ENCODE data around the gene BABAM2. TPM values are rescaled to one million over a fixed set of nuclear protein-coding genes. Genes with fewer than 3 reads are reported as not detected.

Gene BABAM2
- total and polyA plus RNA-seq, 2 experiments from 2014 or later: 28.8 to 43.6 TPM

GRCh38 chr2:27915191-27915590 lies 24.7 kb downstream of the BABAM2 start:
- WGBS (ENCODE audit: low lambda C conversion rate, missing lambda C conversion rate): 52% methylated on average over 5 of the region's 5 CpGs
- H3K27ac ChIP-seq: peak overlapping the region; percentile 56

GRCh38 chr2:27915874-27916273 lies 25.3 kb downstream of the BABAM2 start:
- TF ChIP-seq EZH2 (IDR thresholded peaks at IDR 0.05; ENCODE audit: borderline replicate concordance): no peak
- TF ChIP-seq EZH2phosphoT487 (IDR thresholded peaks at IDR 0.05; ENCODE audit: low read depth, severe bottlenecking, unreplicated experiment): no peak
- TF ChIP-seq, protein P1, sequence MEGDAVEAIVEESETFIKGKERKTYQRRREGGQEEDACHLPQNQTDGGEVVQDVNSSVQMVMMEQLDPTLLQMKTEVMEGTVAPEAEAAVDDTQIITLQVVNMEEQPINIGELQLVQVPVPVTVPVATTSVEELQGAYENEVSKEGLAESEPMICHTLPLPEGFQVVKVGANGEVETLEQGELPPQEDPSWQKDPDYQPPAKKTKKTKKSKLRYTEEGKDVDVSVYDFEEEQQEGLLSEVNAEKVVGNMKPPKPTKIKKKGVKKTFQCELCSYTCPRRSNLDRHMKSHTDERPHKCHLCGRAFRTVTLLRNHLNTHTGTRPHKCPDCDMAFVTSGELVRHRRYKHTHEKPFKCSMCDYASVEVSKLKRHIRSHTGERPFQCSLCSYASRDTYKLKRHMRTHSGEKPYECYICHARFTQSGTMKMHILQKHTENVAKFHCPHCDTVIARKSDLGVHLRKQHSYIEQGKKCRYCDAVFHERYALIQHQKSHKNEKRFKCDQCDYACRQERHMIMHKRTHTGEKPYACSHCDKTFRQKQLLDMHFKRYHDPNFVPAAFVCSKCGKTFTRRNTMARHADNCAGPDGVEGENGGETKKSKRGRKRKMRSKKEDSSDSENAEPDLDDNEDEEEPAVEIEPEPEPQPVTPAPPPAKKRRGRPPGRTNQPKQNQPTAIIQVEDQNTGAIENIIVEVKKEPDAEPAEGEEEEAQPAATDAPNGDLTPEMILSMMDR (IDR thresholded peaks at IDR 0.05; ENCODE audit: poor library complexity): no peak
- H4K20me1 ChIP-seq (ENCODE audit: insufficient read depth, poor library complexity, severe bottlenecking): no peaks in the 10 kb centered on the region
- peaks cover 35% of the 10 kb centered on the region for H3K4me1 ChIP-seq (ENCODE audit: insufficient read depth)
- no peaks in the 10 kb centered on the region for H3K36me3 ChIP-seq (replicated peaks; ENCODE audit: insufficient read depth, low read depth)
- no peak overlapping the region for H3K4me2 ChIP-seq
- H3K9me2 ChIP-seq (replicated peaks; ENCODE audit: insufficient read depth): no peaks in the 10 kb centered on the region
- H3K4me3 ChIP-seq: no peak overlapping the region
- no peak overlapping the region for H2AFZ ChIP-seq
- H3K27ac ChIP-seq: peak overlapping the region; percentile 52
- no peaks in the 10 kb centered on the region for H3K79me2 ChIP-seq
- no peak for DNase-seq (ENCODE audit: low spot score)
- no peaks in the 10 kb centered on the region for H3K27me3 ChIP-seq
- H3K9me3 ChIP-seq (ENCODE audit: low read depth): no peaks in the 10 kb centered on the region

More at GRCh38 chr2:27915191-27915590, 24.7 kb downstream of the BABAM2 start:
- Histone ChIP-seq H3K4me2 (no peak overlapping the region), H3K36me3 (replicated peaks; ENCODE audit: insufficient read depth, low read depth) (no peaks in the 10 kb centered on the region), H4K20me1 (ENCODE audit: insufficient read depth, poor library complexity, severe bottlenecking) (no peaks in the 10 kb centered on the region), H3K79me2 (no peaks in the 10 kb centered on the region), H2AFZ (no peak overlapping the region), H3K4me3 (no peak overlapping the region), H3K4me1 (ENCODE audit: insufficient read depth) (peaks cover 35% of the 10 kb centered on the region), H3K27me3 (no peaks in the 10 kb centered on the region), H3K9me3 (ENCODE audit: low read depth) (no peaks in the 10 kb centered on the region), H3K9me2 (replicated peaks; ENCODE audit: insufficient read depth) (no peaks in the 10 kb centered on the region)
- TF ChIP-seq, protein P1 (IDR thresholded peaks at IDR 0.05; ENCODE audit: poor library complexity): no peak
- TF ChIP-seq EZH2 (IDR thresholded peaks at IDR 0.05; ENCODE audit: borderline replicate concordance): no peak
- no peak for TF ChIP-seq EZH2phosphoT487 (IDR thresholded peaks at IDR 0.05; ENCODE audit: low read depth, severe bottlenecking, unreplicated experiment)
- no peak for DNase-seq (ENCODE audit: low spot score)

DNA sequence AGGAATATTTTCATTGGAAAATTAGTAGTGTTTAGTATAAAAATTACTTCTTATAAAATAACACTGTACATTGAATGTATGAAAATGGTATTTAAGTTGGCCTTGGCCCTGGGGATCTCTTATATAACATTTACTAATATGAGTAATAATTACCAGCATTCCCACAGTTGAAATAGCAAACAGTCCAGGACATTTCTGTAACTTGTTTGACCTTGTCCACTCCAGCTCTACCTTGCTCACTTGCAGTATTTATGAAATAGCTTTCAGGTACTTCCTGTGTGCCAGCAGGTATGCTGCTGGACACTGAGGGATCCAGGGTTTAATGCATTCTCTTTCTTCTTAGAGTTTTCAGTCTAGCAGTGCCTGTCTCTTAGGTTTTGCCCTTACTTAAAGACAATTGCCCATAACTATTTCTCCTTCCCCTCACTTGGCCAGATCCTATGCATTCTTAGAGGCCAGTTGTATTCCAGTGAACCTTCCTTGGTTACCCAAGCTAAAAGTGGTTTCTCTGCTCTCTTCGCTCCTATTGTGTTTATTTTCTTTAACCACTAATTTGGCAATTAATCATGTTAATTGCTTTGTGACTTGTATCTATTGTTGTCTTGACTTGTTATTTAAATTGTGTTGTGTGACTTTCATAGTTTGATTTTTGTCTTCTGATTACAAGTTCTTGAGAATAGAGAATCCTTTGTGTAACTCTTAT lies 25.9 kb downstream of the BABAM2 start:
- DNase-seq (ENCODE audit: low spot score): peak; percentile 16
- Histone ChIP-seq H3K4me1 (ENCODE audit: insufficient read depth) (peaks cover 35% of the 10 kb centered on the region), H4K20me1 (ENCODE audit: insufficient read depth, poor library complexity, severe bottlenecking) (no peaks in the 10 kb centered on the region), H3K79me2 (peaks cover 3% of the 10 kb centered on the region), H3K27me3 (no peaks in the 10 kb centered on the region), H2AFZ (no peak overlapping the region), H3K36me3 (replicated peaks; ENCODE audit: insufficient read depth, low read depth) (no peaks in the 10 kb centered on the region), H3K4me3 (no peak overlapping the region), H3K4me2 (no peak overlapping the region), H3K27ac (peak overlapping the region; percentile 52), H3K9me3 (ENCODE audit: low read depth) (no peaks in the 10 kb centered on the region), H3K9me2 (replicated peaks; ENCODE audit: insufficient read depth) (no peaks in the 10 kb centered on the region)
- 100% methylated on average over 1 of the region's 1 CpG for WGBS (ENCODE audit: low lambda C conversion rate, missing lambda C conversion rate)
- TF ChIP-seq EZH2phosphoT487 (IDR thresholded peaks at IDR 0.05; ENCODE audit: low read depth, severe bottlenecking, unreplicated experiment): no peak

DNA sequence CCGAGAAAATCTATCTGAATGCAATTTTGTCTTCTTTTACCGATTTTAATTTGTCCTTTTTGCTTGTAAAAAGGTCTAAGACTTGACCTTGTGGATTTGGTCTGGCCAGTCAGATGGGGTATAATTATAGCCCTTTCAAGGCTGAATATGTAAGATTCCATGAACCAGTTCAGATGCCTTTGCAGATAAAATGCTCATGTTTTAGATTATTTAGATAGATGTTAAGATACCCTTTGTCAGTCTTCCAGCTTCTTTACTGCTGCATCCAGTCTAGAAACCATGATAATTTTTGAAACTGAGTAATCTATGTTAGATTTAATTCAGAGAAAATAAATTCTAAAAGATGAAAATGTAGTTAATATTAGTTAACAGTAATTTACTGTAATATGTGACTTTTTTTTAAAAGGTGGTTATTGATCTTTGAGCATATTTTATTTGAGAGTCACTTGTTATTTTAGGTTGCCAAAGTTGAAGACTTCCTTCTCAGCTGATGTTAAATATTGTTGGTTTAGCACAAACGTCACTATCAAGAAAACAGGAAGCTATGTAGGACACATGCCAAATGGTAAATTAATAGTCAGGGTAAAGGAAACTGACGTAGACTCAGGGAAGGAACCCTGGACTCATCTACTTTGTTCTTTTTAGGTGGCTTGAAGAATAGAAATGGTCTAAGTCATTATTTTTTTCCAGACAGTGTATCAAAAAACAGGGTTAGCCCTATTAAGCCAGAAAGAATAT lies 29.8 kb downstream of the BABAM2 start:
- peaks cover 13% of the 10 kb centered on the region for H3K4me1 ChIP-seq (ENCODE audit: insufficient read depth)
- no peak overlapping the region for H3K27ac ChIP-seq
- peaks cover 4% of the 10 kb centered on the region for H3K79me2 ChIP-seq
- H3K9me3 ChIP-seq (ENCODE audit: low read depth): no peaks in the 10 kb centered on the region
- no peaks in the 10 kb centered on the region for H3K36me3 ChIP-seq (replicated peaks; ENCODE audit: insufficient read depth, low read depth)
- no peak for DNase-seq (ENCODE audit: low spot score)
- no peaks in the 10 kb centered on the region for H4K20me1 ChIP-seq (ENCODE audit: insufficient read depth, poor library complexity, severe bottlenecking)
- H3K27me3 ChIP-seq: no peaks in the 10 kb centered on the region
- no peak overlapping the region for H3K4me2 ChIP-seq
- no peak for TF ChIP-seq EZH2 (IDR thresholded peaks at IDR 0.05; ENCODE audit: borderline replicate concordance)
- no peak overlapping the region for H3K4me3 ChIP-seq
- H2AFZ ChIP-seq: no peak overlapping the region
- H3K9me2 ChIP-seq (replicated peaks; ENCODE audit: insufficient read depth): no peaks in the 10 kb centered on the region
- 44% methylated on average over 4 of the region's 4 CpGs for WGBS (ENCODE audit: low lambda C conversion rate, missing lambda C conversion rate)

All from hepatocyte (in vitro differentiated cells).